Stomach (tissue), 4 donors: ENCODE data around the gene CLEC4A.
"Not testable (repeated sequence)": the region's sequence is repeated elsewhere in the genome, so short reads cannot be mapped to it uniquely, and the experiment has no call there.

Source experiments
- CTCF ChIP-seq, 7 experiments: fragments of 450-650 bp in 4 of 7; fragments of 200-600 bp in 3 of 7; sonication (generic) in 3 of 7; IDR thresholded peaks; one replicate each; pipeline ENCODE4 v1.5.1; 2016 to 2019; ENCODE audit warnings: antibody characterized with exemption in 7 of 7, control low read depth in 2 of 7, mild to moderate bottlenecking in 1 of 7
- POLR2A ChIP-seq, 4 donors: fragments of 450-650 bp; IDR thresholded peaks; one replicate each; pipeline ENCODE4 v1.6.1; 2016; ENCODE audit warnings: antibody characterized with exemption in 4 of 4, control low read depth in 2 of 4, mild to moderate bottlenecking in 1 of 4, moderate library complexity in 1 of 4
- POLR2AphosphoS5 ChIP-seq, 3 donors: sonication (generic); formaldehyde crosslinking; IDR thresholded peaks; one replicate each; pipeline ENCODE4 v1.6.1; 2016; ENCODE audit warnings: antibody characterized with exemption in 3 of 3

- not testable (repeated sequence) for TF ChIP-seq CTCF, POLR2AphosphoS5, POLR2A (IDR thresholded peaks at IDR 0.05)
Observed at GRCh38 chr12:8188088-8188487, 64.7 kb downstream of the CLEC4A start.
